ENCODE data around the gene DEDD.
"Not testable (repeated sequence)": the region's sequence is repeated elsewhere in the genome, so short reads cannot be mapped to it uniquely, and the experiment has no call there.

DEDD gene

DNA sequence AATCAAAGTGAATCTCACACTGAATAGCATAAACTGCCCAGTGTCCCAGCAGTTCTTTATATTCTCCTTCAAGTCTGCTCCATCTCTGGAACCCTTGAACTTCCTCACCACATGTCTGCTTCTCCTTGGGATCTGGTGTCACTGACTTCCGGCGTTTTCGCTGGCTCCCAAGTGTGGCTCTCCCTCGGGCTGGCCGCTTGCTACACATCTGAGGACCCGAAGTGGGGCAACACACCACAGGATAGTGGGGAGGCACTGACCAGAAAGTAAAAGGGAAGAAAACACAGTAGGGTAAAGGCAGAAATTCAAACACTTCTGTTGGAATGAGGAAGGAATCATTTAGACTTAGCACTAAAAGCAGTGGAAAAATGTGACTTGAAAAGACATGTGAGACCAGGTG is 9.5 kb downstream of the DEDD start:
- no peak for DNase-seq (ENCODE audit: low read depth)

DNA sequence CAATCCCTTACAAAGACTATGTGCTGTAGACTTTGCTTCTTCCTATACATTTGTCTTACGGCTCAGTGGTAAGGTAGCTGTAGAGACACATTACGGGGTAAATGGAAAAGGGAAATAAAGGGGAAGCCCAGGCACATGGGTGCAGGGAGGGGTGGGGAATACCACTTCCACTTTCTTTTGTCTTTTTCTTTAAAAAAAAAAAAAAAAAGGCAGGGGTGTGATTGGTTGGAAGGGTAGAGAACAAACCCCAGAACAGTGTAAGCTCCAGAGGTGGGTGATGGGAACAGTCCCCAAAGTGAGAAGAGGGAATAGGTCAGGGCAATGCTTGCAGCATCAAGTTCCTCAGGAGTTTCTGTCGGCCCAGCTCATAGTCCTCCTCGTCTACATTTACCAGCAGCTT is 10.6 kb downstream of the DEDD start:
- DNase-seq (ENCODE audit: low read depth): no peak

DNA sequence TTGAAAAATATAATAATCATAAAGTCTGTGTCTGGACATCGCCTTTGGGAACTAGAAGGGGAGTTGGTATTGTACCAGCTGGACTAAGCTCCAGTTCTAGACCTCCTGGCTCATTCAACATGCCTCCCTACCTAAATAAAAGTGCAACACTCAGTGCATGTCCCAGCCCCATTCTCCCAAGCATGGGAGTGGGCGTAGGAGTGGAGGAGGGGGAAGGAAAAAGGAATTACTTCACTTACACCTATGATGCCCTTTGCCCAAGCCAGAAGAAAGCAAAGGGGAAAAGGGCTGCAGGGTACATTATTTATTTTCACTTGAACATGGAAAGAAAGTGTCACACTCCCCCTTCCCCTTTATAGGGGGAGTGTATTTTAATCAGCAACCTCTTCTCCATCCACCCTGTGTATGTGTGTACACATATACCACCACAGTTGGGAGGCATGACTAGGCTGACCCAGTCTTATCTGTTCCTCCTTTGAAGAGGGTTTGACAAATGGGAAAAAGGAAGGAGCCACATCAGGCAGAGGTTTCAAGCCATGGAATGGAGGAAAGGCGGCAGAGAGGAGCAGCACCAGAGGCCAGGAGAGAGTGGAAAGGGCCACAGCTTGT is 11.3 kb downstream of the DEDD start:
- DNase-seq (ENCODE audit: low read depth): no peak

DNA sequence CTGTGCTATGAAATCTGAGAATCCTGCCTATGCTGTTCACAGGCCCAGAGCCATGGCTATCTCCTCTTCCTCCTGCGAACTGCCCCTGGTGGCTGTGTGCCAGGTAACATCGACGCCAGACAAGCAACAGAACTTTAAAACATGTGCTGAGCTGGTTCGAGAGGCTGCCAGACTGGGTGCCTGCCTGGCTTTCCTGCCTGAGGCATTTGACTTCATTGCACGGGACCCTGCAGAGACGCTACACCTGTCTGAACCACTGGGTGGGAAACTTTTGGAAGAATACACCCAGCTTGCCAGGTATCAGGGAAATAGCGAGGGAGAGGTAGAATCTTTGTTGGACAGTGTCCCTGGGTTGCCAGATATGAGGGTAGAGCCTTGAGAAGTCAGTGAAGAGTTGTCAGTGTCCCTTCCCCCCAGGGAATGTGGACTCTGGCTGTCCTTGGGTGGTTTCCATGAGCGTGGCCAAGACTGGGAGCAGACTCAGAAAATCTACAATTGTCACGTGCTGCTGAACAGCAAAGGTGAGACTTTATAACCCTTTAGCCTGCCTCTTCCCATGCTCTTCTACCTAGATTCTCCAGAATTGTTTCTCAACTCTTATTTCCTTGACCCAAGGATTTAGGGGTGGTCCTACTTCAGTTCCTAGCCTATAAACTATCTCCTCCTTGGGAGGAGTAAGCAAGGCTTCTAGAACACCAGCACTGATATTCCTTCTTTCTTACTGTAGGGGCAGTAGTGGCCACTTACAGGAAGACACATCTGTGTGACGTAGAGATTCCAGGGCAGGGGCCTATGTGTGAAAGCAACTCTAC is 13.2 kb downstream of the DEDD start:
- no peak for DNase-seq (ENCODE audit: low read depth)

- DNase-seq (ENCODE audit: low read depth): peak; percentile 83
Observed at GRCh38 chr1:161117759-161118581, 14.5 kb downstream of the DEDD start, which contains the start of the genes NIT1 and PFDN2. NIT1 (plus strand) TSS chr1:161118105; CDS start chr1:161118177, 72 bp downstream. PFDN2 (minus strand) TSS chr1:161118037; CDS start chr1:161118026, 11 bp downstream.

DNA sequence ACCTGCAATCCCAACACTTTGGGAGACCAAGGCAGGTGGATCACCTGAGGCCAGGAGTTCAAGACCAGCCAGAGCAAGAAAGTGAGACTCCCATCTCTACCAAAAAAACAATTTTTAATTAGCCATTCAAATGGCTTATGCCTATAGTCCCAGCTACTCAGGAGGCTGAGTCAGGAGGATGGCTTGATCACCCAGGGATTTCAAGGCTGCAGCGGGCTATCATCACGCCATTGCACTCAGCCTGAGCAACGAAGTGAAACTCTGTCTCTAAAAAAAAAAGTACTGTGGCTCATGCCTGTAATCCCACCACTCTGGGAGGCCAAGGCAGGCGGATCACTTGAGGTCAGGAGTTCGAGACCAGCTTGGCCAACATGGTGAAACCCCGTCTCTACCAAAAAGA is 16.5 kb downstream of the DEDD start:
- DNase-seq (ENCODE audit: low read depth): not testable (repeated sequence)

- no peak for DNase-seq (ENCODE audit: low read depth)
Observed at GRCh38 chr1:161115132-161115711, 17.2 kb downstream of the DEDD start.

DNA sequence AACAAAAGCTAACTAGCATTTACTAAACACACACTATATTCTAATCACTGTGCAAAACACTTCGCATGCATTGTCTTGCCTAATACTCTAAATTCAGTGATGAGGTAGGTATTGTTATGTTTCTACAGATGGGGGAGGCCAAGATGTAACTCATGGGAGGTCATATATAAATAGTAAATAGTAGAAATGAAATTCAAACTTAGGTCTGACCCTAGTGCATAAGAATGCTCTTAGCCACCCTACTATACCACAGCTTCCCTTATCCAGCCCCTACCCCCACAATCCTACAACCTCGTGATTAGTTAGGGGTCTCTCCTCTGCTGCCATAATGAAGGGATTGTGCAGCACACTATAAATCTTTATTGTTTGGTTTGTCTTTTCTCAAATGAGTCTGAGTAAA is 17.9 kb downstream of the DEDD start:
- no peak for DNase-seq (ENCODE audit: low read depth)

GRCh38 chr1:161113915-161114314 is 18.6 kb downstream of the DEDD start:
- DNase-seq (ENCODE audit: low read depth): no peak

- no peak for DNase-seq (ENCODE audit: low read depth)
Observed at GRCh38 chr1:161111527-161111926, 20.9 kb downstream of the DEDD start.

DNA sequence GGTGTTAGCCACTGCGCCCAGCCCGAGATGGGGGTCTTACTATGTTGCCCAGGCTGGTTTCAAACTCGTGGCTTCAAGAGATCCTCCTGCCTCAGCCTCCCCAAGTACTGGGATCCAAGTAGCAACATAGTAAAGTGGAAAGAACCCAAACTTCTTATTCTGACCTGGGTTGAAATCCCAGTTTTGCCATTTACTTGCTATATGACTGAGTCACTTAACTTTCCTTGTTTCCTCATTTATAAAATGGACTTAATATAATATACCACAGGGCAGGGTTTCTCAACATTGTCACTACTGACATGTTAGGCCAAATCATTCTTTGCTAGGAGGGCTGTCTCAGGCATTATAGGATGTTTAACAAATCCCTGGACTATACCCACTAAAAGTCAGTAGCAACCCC is 21.4 kb downstream of the DEDD start:
- DNase-seq (ENCODE audit: low read depth): no peak

DNA sequence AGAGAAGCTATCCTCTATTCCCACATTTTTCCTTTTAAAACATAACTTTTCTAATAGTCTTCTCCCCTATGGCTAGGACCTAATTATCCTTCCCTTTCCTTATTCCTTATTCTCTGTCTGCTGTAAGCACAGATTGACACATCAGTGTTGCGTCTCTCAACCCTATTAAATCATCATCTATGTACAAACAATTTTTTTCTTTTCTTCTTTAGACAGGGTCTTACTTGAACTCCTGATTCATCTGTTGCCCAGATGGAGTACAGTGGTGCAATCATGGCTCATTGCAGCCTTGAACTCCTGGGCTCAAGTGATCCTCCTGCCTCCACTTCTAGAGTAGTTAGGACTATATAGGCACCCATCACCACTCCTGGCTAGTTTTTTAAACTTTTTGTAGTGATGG is 26.0 kb downstream of the DEDD start:
- DNase-seq (ENCODE audit: low read depth): no peak

GRCh38 chr1:161100556-161100955 is 31.9 kb downstream of the DEDD start:
- DNase-seq (ENCODE audit: low read depth): no peak

DNA sequence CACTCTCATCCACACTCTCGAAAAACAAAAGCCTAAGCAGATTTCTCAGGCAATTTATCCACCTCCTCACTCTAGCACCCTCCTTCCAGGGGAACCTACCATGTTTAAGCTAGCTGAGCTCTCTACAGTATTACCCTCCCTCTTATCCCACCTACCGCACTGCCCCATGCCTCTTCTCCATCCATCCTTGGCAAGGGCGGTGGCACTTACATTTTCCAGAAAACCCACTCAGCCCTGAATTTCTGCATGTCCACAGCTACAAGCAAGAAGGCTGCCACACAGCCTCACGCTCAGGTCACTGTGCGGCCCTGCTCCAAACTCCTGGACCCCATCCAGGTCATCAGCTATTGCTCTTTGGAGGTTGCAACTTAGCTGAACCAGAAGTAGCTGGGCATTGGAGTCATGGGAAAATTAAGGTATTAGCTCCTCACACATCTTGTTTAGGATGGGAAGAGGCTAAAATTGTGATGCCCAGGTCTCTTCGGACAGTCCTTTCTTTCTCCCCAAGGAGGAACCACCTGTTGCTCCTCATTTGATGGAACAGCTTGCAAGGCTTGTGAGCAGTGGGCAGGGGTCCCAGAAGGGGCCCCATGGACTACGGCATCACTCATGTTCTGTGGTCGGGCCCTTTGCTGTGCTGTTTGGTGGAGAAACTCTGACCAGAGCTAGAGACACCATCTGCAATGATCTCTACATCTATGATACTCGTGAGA is 33.2 kb downstream of the DEDD start:
- no peak for DNase-seq (ENCODE audit: low read depth)

DNA sequence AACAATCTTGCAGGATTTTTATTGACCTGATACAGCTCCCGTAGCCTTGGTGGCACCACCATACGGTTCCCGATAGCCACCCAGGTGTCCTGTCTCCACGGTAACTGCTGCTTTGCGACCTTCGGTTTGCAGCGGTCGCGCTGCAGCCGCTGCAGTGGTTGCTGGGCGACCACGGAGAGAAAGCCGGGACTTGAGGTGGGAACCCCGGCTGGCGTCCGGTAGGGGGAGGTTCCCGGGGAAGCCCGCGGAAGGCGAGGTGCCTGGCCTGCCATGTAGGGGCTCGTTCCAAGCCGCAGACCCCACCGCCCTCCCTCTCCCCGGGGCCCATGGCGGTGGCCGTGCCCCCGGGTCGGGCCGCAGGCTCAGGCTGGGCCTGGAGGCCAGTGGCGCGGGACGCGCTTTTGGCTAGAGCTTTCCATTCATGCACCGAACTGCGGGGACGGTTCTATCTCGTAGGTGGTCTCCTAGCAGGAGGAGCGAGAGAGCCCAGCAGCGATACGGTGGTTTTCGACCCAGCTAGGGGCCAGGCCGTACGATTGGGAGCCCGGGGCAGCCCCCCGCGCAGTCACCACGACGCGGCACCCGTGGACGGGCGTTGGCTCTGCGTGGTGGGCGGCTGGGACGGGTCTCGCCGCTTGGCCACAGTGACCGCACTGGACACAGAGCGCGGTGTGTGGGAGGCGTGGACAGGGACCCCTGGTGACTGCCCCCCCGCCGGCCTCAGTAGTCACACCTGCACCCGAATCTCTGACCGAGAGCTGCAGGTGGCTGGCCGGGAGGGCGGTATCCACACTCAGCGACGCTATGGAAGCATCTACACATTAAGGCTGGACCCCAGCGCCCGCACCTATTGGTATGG is 34.0 kb downstream of the DEDD start, which contains the start of gene KLHDC9:
Gene KLHDC9 (plus strand): TSS at position 152 of the 859 bp plus-strand sequence. CDS start 175 bp downstream, at position 327.
- DNase-seq (ENCODE audit: low read depth): peak; percentile 60

DNA sequence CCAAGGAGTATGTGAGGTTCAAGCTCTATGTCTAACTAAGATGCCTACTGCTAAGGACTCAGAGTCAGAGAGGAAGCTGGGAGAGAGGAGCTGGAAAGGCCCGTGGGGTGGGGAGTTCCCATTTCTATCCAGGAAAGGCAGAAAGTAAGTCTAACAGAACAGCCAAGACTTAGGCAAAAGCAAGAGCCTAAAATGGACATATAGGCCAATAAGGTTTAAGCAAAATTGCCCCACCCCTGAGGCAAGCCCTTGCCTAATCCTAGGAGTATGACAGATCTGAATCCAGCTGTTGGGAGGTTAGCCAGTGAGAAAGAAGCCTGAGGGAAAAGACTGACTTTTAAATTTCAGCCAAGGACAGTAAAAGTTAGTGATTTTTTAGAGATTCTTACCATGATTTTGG is 35.9 kb downstream of the DEDD start:
- DNase-seq (ENCODE audit: low read depth): no peak

- no peak for DNase-seq (ENCODE audit: low read depth)
Observed at GRCh38 chr1:161096015-161096414, 36.5 kb downstream of the DEDD start.

DNA sequence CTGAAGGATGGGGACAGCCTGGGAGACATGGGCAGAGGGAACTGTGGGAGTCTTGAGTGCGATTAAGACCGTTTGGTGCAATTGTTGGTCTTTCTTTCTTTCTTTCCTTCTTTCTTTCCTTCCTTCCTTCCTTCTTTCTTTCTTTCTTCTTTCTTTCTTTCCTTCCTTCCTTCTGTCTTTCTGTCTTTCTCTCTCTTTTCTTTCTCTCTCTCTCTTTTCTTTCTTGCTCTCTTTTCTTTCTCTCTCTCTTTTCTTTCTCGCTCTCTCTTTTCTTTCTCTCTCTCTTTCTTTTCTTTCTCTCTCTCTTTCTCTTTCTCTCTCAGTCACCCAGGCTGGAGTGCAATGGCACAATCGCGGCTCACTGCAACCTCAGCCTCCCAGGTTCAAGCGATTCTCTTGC is 37.2 kb downstream of the DEDD start:
- DNase-seq (ENCODE audit: low read depth): no peak

- DNase-seq (ENCODE audit: low read depth): no peak
Observed at GRCh38 chr1:161094481-161094880, 38.0 kb downstream of the DEDD start.

- no peak for DNase-seq (ENCODE audit: low read depth)
Observed at GRCh38 chr1:161092621-161093028, 39.8 kb downstream of the DEDD start.

Measured in stimulated activated CD8-positive, alpha-beta memory T cell treated with anti-CD3 and anti-CD28 coated beads, Interleukin-4, amount 100 ng/mL, for 24 hours (primary cell).